GM12878 (cell line): ENCODE measurements around the gene RPLP2. TPM values are rescaled to one million over a fixed set of nuclear protein-coding genes. Genes with fewer than 3 reads are reported as not detected.

Experiments used
- ATAC-seq: fragments of 200-7000 bp; cut with Tn5 transposase; 3 replicates; pipeline ENCODE4 v1.9.1; 2020; ENCODE audit warnings: mild to moderate bottlenecking, moderate library complexity
- BruUV-seq: library from RNA; stranded (reverse); fragments of 400-500 nt; replicated peaks from 2 replicates; lab custom pipeline; 2021; lab: Mats Ljungman, UMichigan
- CTCF ChIA-PET: fragments of 300-600 bp; sonication (Branson Sonifier 250); formaldehyde crosslinking; extraction: SDS; loops from one replicate; lab custom pipeline; 2021; ENCODE audit warnings: inconsistent platforms; lab: Yijun Ruan, JAX
- POLR2A ChIA-PET: fragments of 350-600 bp; formaldehyde crosslinking; extraction: SDS; loops from one replicate; lab custom pipeline; 2021; ENCODE audit warnings: inconsistent platforms; lab: Charles Lee
- RAD21 ChIA-PET: fragments of 300-600 bp; sonication (Branson Sonifier 250); formaldehyde crosslinking; loops from one replicate; lab custom pipeline; 2023; ENCODE audit warnings: antibody characterized with exemption; ENCODE audit not compliant: unreplicated experiment; lab: Charles Lee
- SMC1A ChIA-PET: fragments of 300-600 bp; sonication (Branson Sonifier 250); formaldehyde crosslinking; loops from one replicate; lab custom pipeline; 2023; ENCODE audit not compliant: unreplicated experiment, uncharacterized antibody; lab: Charles Lee
- DNase-seq: peaks from one replicate; pipeline ENCODE4 v3.0.0-alpha.2; 2011; ENCODE audit warnings: low read depth, low spot score
- FAIRE-seq: peaks from 3 replicates; lab custom pipeline; 2011; peaks lifted over from hg19 to GRCh38; lab: Jason Lieb, UNC
- H2AFZ ChIP-seq: 2 replicates; pipeline ENCODE4 v1.6.0; 2011; ENCODE audit warnings: low read depth, low read length, control low read depth; ENCODE audit not compliant: control insufficient read depth
- H3K27ac ChIP-seq: 2 replicates; pipeline ENCODE4 v1.5.1; 2011; ENCODE audit warnings: control low read depth; ENCODE audit not compliant: control insufficient read depth, insufficient read depth
- H3K27me3 ChIP-seq, 2 experiments: replicated peaks in 1 of 2; 2 replicates each; pipeline versions ENCODE4 v1.6.0 to v1.6.1; 2011; ENCODE audit warnings: low read length in 1 of 2; ENCODE audit not compliant: control insufficient read depth in 2 of 2, insufficient read depth in 2 of 2
- H3K36me3 ChIP-seq, 2 experiments: 2 replicates each; pipeline ENCODE4 v1.5.1; 2011; ENCODE audit warnings: low read length in 1 of 2; ENCODE audit not compliant: control insufficient read depth in 2 of 2, insufficient read depth in 2 of 2
- H3K4me1 ChIP-seq: 2 replicates; pipeline ENCODE4 v1.6.1; 2011; ENCODE audit warnings: mild to moderate bottlenecking, low read length, moderate library complexity, mixed read lengths; ENCODE audit not compliant: control insufficient read depth, insufficient read depth
- H3K4me2 ChIP-seq: 2 replicates; pipeline ENCODE4 v1.6.0; 2011; ENCODE audit warnings: control low read depth; ENCODE audit not compliant: control insufficient read depth, insufficient read depth
- H3K4me3 ChIP-seq: fragments of 200-600 bp; sonication (generic); 2 replicates; pipeline ENCODE4 v1.5.1; 2016
- H3K79me2 ChIP-seq: 2 replicates; pipeline ENCODE4 v1.6.0; 2011; ENCODE audit warnings: low read length; ENCODE audit not compliant: control insufficient read depth, insufficient read depth
- H3K9ac ChIP-seq: 2 replicates; pipeline ENCODE4 v1.8.0; 2011; ENCODE audit warnings: low read length, control low read depth, mixed read lengths; ENCODE audit not compliant: control insufficient read depth, insufficient read depth
- H3K9me3 ChIP-seq: replicated peaks from 3 replicates; pipeline ENCODE4 v1.5.1; 2011; ENCODE audit warnings: mild to moderate bottlenecking, low read length; ENCODE audit not compliant: control insufficient read depth, insufficient read depth
- H4K20me1 ChIP-seq: 2 replicates; pipeline ENCODE4 v1.6.0; 2011; ENCODE audit not compliant: control insufficient read depth, insufficient read depth
- ASH2L ChIP-seq: fragments of 300-600, 200-600 bp; sonication (generic); IDR thresholded peaks from 2 replicates; pipeline ENCODE4 v1.6.1; 2017; ENCODE audit warnings: low read depth, mild to moderate bottlenecking, borderline replicate concordance
- BRCA1 ChIP-seq: IDR thresholded peaks from 2 replicates; pipeline ENCODE4 v1.6.1; 2011; ENCODE audit warnings: low read depth, low read length, improper control_type of control experiment
- EP300 ChIP-seq, 2 experiments: fragments of 150-350 bp in 1 of 2; IDR thresholded peaks; 2 replicates each; pipeline ENCODE4 v1.6.1; 2011 to 2012; ENCODE audit warnings: low read depth in 2 of 2, low read length in 2 of 2, borderline replicate concordance in 1 of 2, improper control_type of control experiment in 1 of 2, inconsistent platforms in 1 of 2; ENCODE audit not compliant: control insufficient read depth in 1 of 2
- HDAC2 ChIP-seq: fragments of 200-600 bp; sonication (generic); IDR thresholded peaks from 2 replicates; pipeline ENCODE4 v1.6.1; 2017
- IKZF2 ChIP-seq, 2 experiments: fragments of 450-650 bp; IDR thresholded peaks; 2 replicates each; pipeline ENCODE4 v1.6.1; 2017; ENCODE audit warnings: mild to moderate bottlenecking in 2 of 2, moderate library complexity in 2 of 2
- MTA2 ChIP-seq: fragments of 450-650 bp; IDR thresholded peaks from 2 replicates; pipeline ENCODE4 v1.6.1; 2016; ENCODE audit warnings: low read depth, mild to moderate bottlenecking, moderate library complexity
- NR2C1 ChIP-seq: fragments of 450-650 bp; IDR thresholded peaks from 2 replicates; pipeline ENCODE4 v1.6.1; 2017; ENCODE audit warnings: antibody characterized with exemption, mild to moderate bottlenecking, moderate library complexity
- POU2F2 ChIP-seq: IDR thresholded peaks from 3 replicates; pipeline ENCODE4 v1.6.1; 2011; ENCODE audit warnings: low read depth, mild to moderate bottlenecking, low read length, borderline replicate concordance
- RAD51 ChIP-seq: fragments of 450-650 bp; IDR thresholded peaks from 2 replicates; pipeline ENCODE4 v1.6.1; 2016; ENCODE audit warnings: moderate library complexity, mild to moderate bottlenecking, inconsistent platforms
- RCOR1 ChIP-seq: conservative IDR thresholded peaks from 2 replicates; pipeline ENCODE4 v1.6.1; 2012; ENCODE audit warnings: low read depth, low read length, improper control_type of control experiment
- RELA ChIP-seq: fragments of 450-650 bp; IDR thresholded peaks from 2 replicates; pipeline ENCODE4 v1.8.0; 2014; ENCODE audit warnings: borderline replicate concordance; ENCODE audit not compliant: partially characterized antibody
- RFX5 ChIP-seq: IDR thresholded peaks from 2 replicates; pipeline ENCODE4 v1.6.1; 2011; ENCODE audit warnings: low read depth, low read length, improper control_type of control experiment
- SMC3 ChIP-seq: IDR thresholded peaks from 2 replicates; pipeline ENCODE4 v1.6.1; 2011; ENCODE audit warnings: low read length, improper control_type of control experiment, borderline replicate concordance
- TARDBP ChIP-seq: IDR thresholded peaks from 2 replicates; pipeline ENCODE4 v1.6.1; 2016; ENCODE audit warnings: borderline replicate concordance
- ZSCAN29 ChIP-seq: fragments of 450-650 bp; IDR thresholded peaks from 2 replicates; pipeline ENCODE4 v1.6.1; 2017; ENCODE audit warnings: mild to moderate bottlenecking, moderate library complexity
- WGBS: methylation state at CpG from one replicate; pipeline ENCODE4 v1.1.6; 2016; ENCODE audit warnings: low lambda C conversion rate; ENCODE audit not compliant: insufficient replicate concordance, insufficient coverage; ENCODE audit errors: missing lambda C conversion rate; 5-methylcytosine and 5-hydroxymethylcytosine counted together
- in situ Hi-C: fragments of 300-500 bp; cut with MboI; formaldehyde crosslinking; loops from 9 replicates; pipeline ENCODE4 v1.14.3; 2018; ENCODE audit warnings: mixed read lengths
- intact Hi-C: fragments of 100-400 bp; cut with micrococcal nuclease; formaldehyde crosslinking; loops from one replicate; pipeline ENCODE4 v1.14.2; 2022; ENCODE audit not compliant: unreplicated experiment
- polyA plus RNA-seq, 11 experiments: library from polyadenylated mRNA; depleted of rRNA in 4 of 11; unstranded in 6 of 11; stranded (reverse) in 5 of 11; fragments of >200 nt; fragmentation: Nextera tagmentation in 4 of 11; fragmentation: Illumina TruSeq in 1 of 11; extraction: Ambion mirVana in 4 of 11; extraction: Trizol in 1 of 11; gene quantifications; 1 replicate in 1 of 11; 2 replicates in 10 of 11; pipeline versions ENCODE4 v1.2.1 to v1.2.3, GENCODE V29; 2011 to 2016; ENCODE audit warnings: inconsistent platforms in 2 of 11, missing spikeins in 2 of 11, low read depth in 1 of 11
- total RNA-seq, 4 experiments: library from RNA; depleted of rRNA in 3 of 4; stranded (reverse); fragments of >200 nt in 3 of 4; fragmentation: Illumina TruSeq in 1 of 4; extraction: Trizol in 1 of 4; gene quantifications; 2 replicates each; pipeline versions ENCODE4 v1.2.1 to v1.2.3, GENCODE V29; 2013 to 2021
- TF ChIP-seq, protein P1 (sequence below): fragments of 450-650 bp; IDR thresholded peaks from 2 replicates; pipeline ENCODE4 v1.6.1; 2017; ENCODE audit warnings: borderline replicate concordance

The RPLP2 gene
- total and polyA plus RNA-seq, 10 of the 15 experiments (the other 5 are each of a cell fraction or from before 2014, with no cell fraction given), result 488 to 3,558 (median 1,481) TPM

DNA sequence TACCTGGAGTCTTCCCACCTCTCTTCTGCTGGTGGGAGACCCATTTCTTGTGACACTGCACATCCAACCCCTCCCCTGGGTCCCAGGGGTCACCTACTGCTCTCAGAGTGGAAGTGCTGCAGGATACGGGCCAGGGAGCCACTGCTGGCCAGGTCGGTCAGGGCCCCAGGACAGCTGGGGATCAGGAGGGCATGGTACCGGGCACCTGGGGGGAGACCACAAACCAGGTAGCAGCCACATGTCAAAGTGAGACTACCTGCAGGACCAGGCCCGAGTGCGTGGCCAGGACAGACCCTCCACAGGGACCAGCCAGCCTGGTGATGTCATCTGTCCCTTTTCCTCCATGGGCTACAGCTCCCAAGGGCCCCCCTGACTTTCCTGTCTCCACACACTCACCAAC is 36.3 kb upstream of the RPLP2 start:
- no peaks in the 10 kb centered on the region for H4K20me1 ChIP-seq
- intact Hi-C loops, result no loop called here
- no peak for TF ChIP-seq RAD51
- TF ChIP-seq SMC3, result no peak
- no peak for TF ChIP-seq HDAC2
- no peak for TF ChIP-seq ASH2L
- TF ChIP-seq RELA, result no peak
- TF ChIP-seq ZSCAN29, result no peak
- TF ChIP-seq IKZF2 (IDR thresholded peaks at IDR 0.05), result no peak
- no peak for TF ChIP-seq EP300 (IDR thresholded peaks at IDR 0.05; ENCODE audit: borderline replicate concordance in 1 of 2, control insufficient read depth in 1 of 2, low read depth in 2 of 2, low read length in 2 of 2)
- TF ChIP-seq, protein P1, sequence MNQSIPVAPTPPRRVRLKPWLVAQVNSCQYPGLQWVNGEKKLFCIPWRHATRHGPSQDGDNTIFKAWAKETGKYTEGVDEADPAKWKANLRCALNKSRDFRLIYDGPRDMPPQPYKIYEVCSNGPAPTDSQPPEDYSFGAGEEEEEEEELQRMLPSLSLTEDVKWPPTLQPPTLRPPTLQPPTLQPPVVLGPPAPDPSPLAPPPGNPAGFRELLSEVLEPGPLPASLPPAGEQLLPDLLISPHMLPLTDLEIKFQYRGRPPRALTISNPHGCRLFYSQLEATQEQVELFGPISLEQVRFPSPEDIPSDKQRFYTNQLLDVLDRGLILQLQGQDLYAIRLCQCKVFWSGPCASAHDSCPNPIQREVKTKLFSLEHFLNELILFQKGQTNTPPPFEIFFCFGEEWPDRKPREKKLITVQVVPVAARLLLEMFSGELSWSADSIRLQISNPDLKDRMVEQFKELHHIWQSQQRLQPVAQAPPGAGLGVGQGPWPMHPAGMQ, result no peak
- no peak for TF ChIP-seq NR2C1
- no peak for TF ChIP-seq RCOR1
- TF ChIP-seq POU2F2, result no peak
- TF ChIP-seq TARDBP, result no peak
- TF ChIP-seq MTA2, result no peak
- no peak for TF ChIP-seq BRCA1
- no peak for TF ChIP-seq RFX5
- CTCF ChIA-PET, result no interaction called here
- no peak overlapping the region for H2AFZ ChIP-seq
- no peaks in the 10 kb centered on the region for H3K27me3 ChIP-seq
- H3K4me3 ChIP-seq, result no peak overlapping the region
- no peak for ATAC-seq
- RAD21 ChIA-PET, result no interaction called here
- H3K79me2 ChIP-seq, result peaks cover 41% of the 10 kb centered on the region
- WGBS, result 88% methylated on average over 5 of the region's 5 CpGs
- no TSS peak for BruUV-seq
- FAIRE-seq, result no peak
- DNase-seq, result no peak
- H3K9me3 ChIP-seq, result no peaks in the 10 kb centered on the region
- in situ Hi-C loops, result no loop called here
- POLR2A ChIA-PET, result interaction anchor here (0.5 kb wide), 1 partner anchor 142 kb away, joined by 5 read pairs; no protein-coding TSS in a partner anchor
- SMC1A ChIA-PET, result no interaction called here
- H3K4me2 ChIP-seq, result no peak overlapping the region
- H3K27ac ChIP-seq, result no peak overlapping the region
- no peak overlapping the region for H3K9ac ChIP-seq
- peaks cover 0 to 27% of the 10 kb centered on the region in 2 experiments; a peak in 3 of 4 replicates for H3K36me3 ChIP-seq
- H3K4me1 ChIP-seq, result peaks cover 11% of the 10 kb centered on the region
